ENCODE measurements around the gene DCN. TPM values are rescaled to one million over a fixed set of nuclear protein-coding genes. Genes with fewer than 3 reads are reported as not detected.

Gene DCN
- total RNA-seq, 1 experiment from 2014 or later, result 0.32 TPM

DNA sequence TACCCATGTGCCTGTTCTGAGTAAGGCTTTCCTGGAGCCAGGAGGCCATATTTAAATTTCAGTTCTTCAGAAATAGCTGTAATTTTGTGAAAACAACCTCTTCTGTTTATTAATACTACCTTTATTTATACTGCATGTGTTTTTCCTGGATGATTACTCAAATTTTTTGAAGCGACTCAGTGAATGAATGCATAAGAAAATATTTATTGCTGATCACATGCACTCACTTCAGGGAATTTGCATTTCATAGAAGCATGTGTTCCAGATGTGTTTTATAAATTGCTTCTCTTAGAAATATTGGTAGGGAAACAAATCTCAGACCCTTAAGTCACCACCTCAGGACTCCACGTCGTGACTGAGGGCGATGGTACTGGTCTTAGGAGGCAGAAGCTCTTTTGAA lies 21.8 kb upstream of the DCN start:
- Histone ChIP-seq H3K9me3 (replicated peaks) (no peaks in the 10 kb centered on the region; the same call in 1 of the 2 replicates), H3K27ac (no peak overlapping the region), H3K4me1 (no peaks in the 10 kb centered on the region), H3K27me3 (peaks cover 3% of the 10 kb centered on the region; the same call in 1 of the 2 replicates), H3K36me3 (no peaks in the 10 kb centered on the region), H3K4me3 (no peak overlapping the region)
- DNase-seq, result no peak

DNA sequence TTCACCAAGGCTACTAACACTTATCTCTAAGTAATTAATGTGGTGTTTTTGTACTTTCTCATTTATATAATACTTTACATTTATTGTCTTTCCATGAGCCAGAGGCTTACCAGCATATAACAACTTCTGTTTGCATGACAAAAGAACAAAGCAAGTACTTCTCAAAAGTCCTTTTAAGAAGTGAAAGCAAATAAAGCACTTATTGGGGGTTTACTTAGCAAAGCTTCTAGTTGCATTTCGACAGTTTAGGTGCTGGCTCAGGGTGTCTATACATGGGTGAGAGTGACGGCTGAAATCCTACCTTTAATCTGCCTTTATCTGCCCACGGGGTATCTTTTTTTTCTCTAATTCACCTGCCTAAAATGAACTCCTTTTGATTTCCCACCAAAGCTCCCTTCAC lies 21.0 kb upstream of the DCN start:
- no peaks in the 10 kb centered on the region; the same call in 1 of the 2 replicates for H3K9me3 ChIP-seq (replicated peaks)
- H3K4me3 ChIP-seq, result no peak overlapping the region
- H3K36me3 ChIP-seq, result no peaks in the 10 kb centered on the region
- no peak overlapping the region for H3K27ac ChIP-seq
- no peak for DNase-seq
- no peaks in the 10 kb centered on the region for H3K4me1 ChIP-seq
- peaks cover 3% of the 10 kb centered on the region; the same call in 1 of the 2 replicates for H3K27me3 ChIP-seq

GRCh38 chr12:91202390-91202789 lies 19.8 kb upstream of the DCN start:
- Histone ChIP-seq H3K4me3 (no peak overlapping the region), H3K9me3 (replicated peaks) (no peaks in the 10 kb centered on the region), H3K27ac (no peak overlapping the region), H3K36me3 (no peaks in the 10 kb centered on the region), H3K27me3 (peaks cover 3% of the 10 kb centered on the region; the same call in 1 of the 2 replicates), H3K4me1 (no peaks in the 10 kb centered on the region)
- no peak for DNase-seq

DNA sequence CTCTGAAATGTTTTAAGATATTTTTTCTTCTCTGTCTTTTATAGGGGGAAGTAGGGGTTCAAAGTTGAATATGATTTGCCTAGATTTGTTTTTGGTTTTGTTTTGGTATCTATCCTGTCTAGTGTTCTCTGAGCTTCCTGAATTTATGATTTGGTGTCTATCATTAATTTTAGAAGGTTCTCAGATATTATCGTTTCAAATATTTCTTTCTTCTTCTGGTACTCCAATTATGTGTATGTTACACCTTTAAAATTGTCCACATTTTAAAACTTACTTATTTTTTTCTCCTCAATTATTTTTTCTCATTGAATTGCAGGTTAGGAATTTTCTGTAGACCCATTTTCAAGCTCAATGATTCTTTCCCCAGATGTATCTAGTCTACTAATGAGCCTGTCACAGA lies 13.8 kb upstream of the DCN start:
- no peak overlapping the region for H3K27ac ChIP-seq
- no peak for DNase-seq
- peaks cover 3% of the 10 kb centered on the region; the same call in 1 of the 2 replicates for H3K27me3 ChIP-seq
- H3K9me3 ChIP-seq (replicated peaks), result no peaks in the 10 kb centered on the region
- no peak overlapping the region for H3K4me3 ChIP-seq
- H3K4me1 ChIP-seq, result no peaks in the 10 kb centered on the region
- H3K36me3 ChIP-seq, result no peaks in the 10 kb centered on the region

- no peak for DNase-seq
- no peak overlapping the region for H3K27ac ChIP-seq
- H3K4me1 ChIP-seq, result no peaks in the 10 kb centered on the region
- H3K27me3 ChIP-seq, result no peaks in the 10 kb centered on the region
- H3K9me3 ChIP-seq (replicated peaks), result no peaks in the 10 kb centered on the region
- H3K36me3 ChIP-seq, result no peaks in the 10 kb centered on the region
- H3K4me3 ChIP-seq, result no peak overlapping the region
These were observed 11.9 kb upstream of the DCN start for GRCh38 chr12:91194500-91194899.

GRCh38 chr12:91191513-91192111 lies 9.0 kb upstream of the DCN start:
- no peaks in the 10 kb centered on the region for H3K27me3 ChIP-seq
- no peak for DNase-seq
- no peaks in the 10 kb centered on the region for H3K4me1 ChIP-seq
- H3K4me3 ChIP-seq, result no peak overlapping the region
- no peaks in the 10 kb centered on the region for H3K36me3 ChIP-seq
- no peaks in the 10 kb centered on the region for H3K9me3 ChIP-seq (replicated peaks)
- H3K27ac ChIP-seq, result no peak overlapping the region

GRCh38 chr12:91189516-91189915 lies 6.9 kb upstream of the DCN start:
- H3K9me3 ChIP-seq (replicated peaks), result no peaks in the 10 kb centered on the region
- no peak overlapping the region for H3K27ac ChIP-seq
- no peak for DNase-seq
- no peaks in the 10 kb centered on the region for H3K27me3 ChIP-seq
- no peaks in the 10 kb centered on the region for H3K36me3 ChIP-seq
- H3K4me1 ChIP-seq, result no peaks in the 10 kb centered on the region
- no peak overlapping the region for H3K4me3 ChIP-seq

DNA sequence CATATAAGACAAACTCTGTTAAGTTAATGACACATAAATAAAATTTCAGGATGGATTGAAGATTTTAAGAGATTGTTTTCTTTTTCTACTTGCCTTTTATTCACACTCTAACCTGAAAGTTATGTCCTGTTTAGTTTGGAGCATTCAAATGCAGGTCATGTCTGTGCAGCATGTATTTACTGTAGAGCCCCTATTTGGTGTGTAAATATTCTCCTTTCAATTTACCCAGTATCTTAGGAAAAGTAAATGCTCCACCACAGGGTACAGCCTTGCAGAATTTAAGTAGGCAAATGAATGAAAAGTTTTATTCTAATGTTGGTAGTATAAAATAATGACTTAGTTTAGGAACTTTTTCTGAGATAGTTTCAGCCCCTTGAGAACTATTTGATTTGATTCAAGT lies 6.2 kb upstream of the DCN start:
- H3K36me3 ChIP-seq, result no peaks in the 10 kb centered on the region
- DNase-seq, result no peak
- no peak overlapping the region for H3K27ac ChIP-seq
- H3K4me1 ChIP-seq, result no peaks in the 10 kb centered on the region
- H3K27me3 ChIP-seq, result no peaks in the 10 kb centered on the region
- H3K4me3 ChIP-seq, result no peak overlapping the region
- H3K9me3 ChIP-seq (replicated peaks), result no peaks in the 10 kb centered on the region

- peaks cover 11% of the 10 kb centered on the region for H3K4me1 ChIP-seq
- H3K27ac ChIP-seq, result no peak overlapping the region
These were observed 3.5 kb upstream of the DCN start for GRCh38 chr12:91186156-91186555.

GRCh38 chr12:91185421-91185820 lies 2.8 kb upstream of the DCN start:
- Histone ChIP-seq H3K27ac (no peak overlapping the region), H3K4me3 (no peak overlapping the region), H3K36me3 (no peaks in the 10 kb centered on the region), H3K9me3 (replicated peaks) (no peaks in the 10 kb centered on the region), H3K27me3 (no peaks in the 10 kb centered on the region), H3K4me1 (peaks cover 18% of the 10 kb centered on the region)
- no peak for DNase-seq

More at GRCh38 chr12:91186156-91186555, 3.5 kb upstream of the DCN start:
- no peak for DNase-seq
- Histone ChIP-seq H3K36me3 (no peaks in the 10 kb centered on the region), H3K9me3 (replicated peaks) (no peaks in the 10 kb centered on the region), H3K27me3 (no peaks in the 10 kb centered on the region), H3K4me3 (no peak overlapping the region)

GRCh38 chr12:91183551-91183950 lies 934 bp upstream of the DCN start:
- no peak overlapping the region for H3K4me3 ChIP-seq
- H3K9me3 ChIP-seq (replicated peaks), result no peaks in the 10 kb centered on the region
- H3K36me3 ChIP-seq, result no peaks in the 10 kb centered on the region
- H3K4me1 ChIP-seq, result peaks cover 22% of the 10 kb centered on the region
- no peaks in the 10 kb centered on the region for H3K27me3 ChIP-seq
- no peak overlapping the region for H3K27ac ChIP-seq
- DNase-seq, result no peak

GRCh38 chr12:91180582-91181395 lies 1.8 kb downstream of the DCN start:
- H3K27me3 ChIP-seq, result no peaks in the 10 kb centered on the region
- H3K4me1 ChIP-seq, result peaks cover 23% of the 10 kb centered on the region
- no peak overlapping the region for H3K27ac ChIP-seq
- H3K9me3 ChIP-seq (replicated peaks), result no peaks in the 10 kb centered on the region
- peak in 1 of 2 experiments; percentile 33 for DNase-seq
- H3K36me3 ChIP-seq, result no peaks in the 10 kb centered on the region
- H3K4me3 ChIP-seq, result no peak overlapping the region

- Histone ChIP-seq H3K4me3 (no peak overlapping the region), H3K27me3 (no peaks in the 10 kb centered on the region), H3K9me3 (replicated peaks) (no peaks in the 10 kb centered on the region), H3K36me3 (no peaks in the 10 kb centered on the region), H3K27ac (no peak overlapping the region), H3K4me1 (peaks cover 27% of the 10 kb centered on the region)
- no peak for DNase-seq
These were observed 2.6 kb downstream of the DCN start for GRCh38 chr12:91179966-91180561.

DNA sequence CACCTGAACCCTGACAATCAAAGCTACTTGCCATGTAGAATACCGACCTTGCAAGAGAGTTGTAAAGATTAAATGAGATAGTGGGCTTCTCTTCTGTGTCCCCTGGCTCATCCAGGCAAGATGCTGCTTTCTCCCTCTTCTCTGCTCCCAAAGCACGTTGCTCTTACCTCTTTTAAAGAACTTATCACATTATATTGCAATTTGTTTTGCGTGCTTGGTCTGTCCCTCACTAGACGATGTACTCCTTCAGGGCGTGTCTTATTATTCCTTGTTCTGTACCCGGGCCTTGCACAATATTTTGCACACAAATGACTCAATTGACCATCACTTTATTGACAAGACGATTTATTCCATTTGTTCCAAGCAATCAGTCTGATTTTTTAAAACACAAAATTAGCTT lies 3.3 kb downstream of the DCN start:
- H3K4me3 ChIP-seq, result no peak overlapping the region
- H3K4me1 ChIP-seq, result peaks cover 27% of the 10 kb centered on the region
- no peak overlapping the region for H3K27ac ChIP-seq
- no peaks in the 10 kb centered on the region for H3K36me3 ChIP-seq
- DNase-seq, result no peak
- H3K9me3 ChIP-seq (replicated peaks), result no peaks in the 10 kb centered on the region
- H3K27me3 ChIP-seq, result no peaks in the 10 kb centered on the region

- no peaks in the 10 kb centered on the region for H3K9me3 ChIP-seq (replicated peaks)
- H3K36me3 ChIP-seq, result no peaks in the 10 kb centered on the region
- H3K4me1 ChIP-seq, result peaks cover 27% of the 10 kb centered on the region
- no peak overlapping the region for H3K4me3 ChIP-seq
- no peaks in the 10 kb centered on the region for H3K27me3 ChIP-seq
- no peak overlapping the region for H3K27ac ChIP-seq
- no peak for DNase-seq
These were observed 3.8 kb downstream of the DCN start for GRCh38 chr12:91178781-91179180.

Data from SJCRH30 (cell line).